Activated CD4-positive, alpha-beta memory T cell treated with anti-CD3 and anti-CD28 coated beads for 36 hours (primary cell): ENCODE data around the gene PLK2. TPM values are rescaled to one million over a fixed set of nuclear protein-coding genes. Genes with fewer than 3 reads are reported as not detected.

Experiments
- CTCF ChIA-PET: fragments of 350-600 bp; sonication (Branson Sonifier 250); formaldehyde crosslinking; loops from one replicate; lab custom pipeline; 2021; ENCODE audit warnings: antibody characterized with exemption, inconsistent platforms; lab: Charles Lee
- POLR2A ChIA-PET: fragments of 350-600 bp; sonication (Branson Sonifier 250); formaldehyde crosslinking; loops from one replicate; lab custom pipeline; 2021; ENCODE audit warnings: antibody characterized with exemption; lab: Charles Lee
- DNase-seq: peaks from one replicate; pipeline ENCODE4 v3.0.0-alpha.2; 2020
- H3K27ac Mint-ChIP-seq: one replicate; pipeline ENCODE4 v1.8.0; 2021; ENCODE audit warnings: mixed read lengths
- H3K27me3 Mint-ChIP-seq: one replicate; pipeline ENCODE4 v1.8.0; 2021; ENCODE audit warnings: mixed read lengths
- H3K36me3 Mint-ChIP-seq: one replicate; pipeline ENCODE4 v1.8.0; 2021; ENCODE audit warnings: mixed read lengths
- H3K4me1 Mint-ChIP-seq: one replicate; pipeline ENCODE4 v1.8.0; 2021; ENCODE audit warnings: low read depth, mixed read lengths
- H3K4me3 Mint-ChIP-seq: one replicate; pipeline ENCODE4 v1.8.0; 2021; ENCODE audit warnings: mild to moderate bottlenecking, mixed read lengths
- H3K9me3 Mint-ChIP-seq: one replicate; pipeline ENCODE4 v1.8.0; 2021; ENCODE audit warnings: mixed read lengths
- intact Hi-C: fragments of 100-400 bp; cut with micrococcal nuclease; formaldehyde crosslinking; loops from one replicate; pipeline ENCODE4 v1.15.1; 2023
- total RNA-seq, 2 experiments: library from RNA; stranded (reverse); gene quantifications; one replicate each; pipeline ENCODE4 v1.2.3, GENCODE V29; 2021

PLK2 gene
- total RNA-seq, 2 experiments from 2014 or later = 1.4 to 2.2 TPM

GRCh38 chr5:58497386-58497785, 37.5 kb upstream of the PLK2 start:
- no peak overlapping the region for H3K27ac Mint-ChIP-seq
- intact Hi-C loops = no loop called here
- ChIA-PET POLR2A (no interaction called here), CTCF (interaction anchor here (0.6 to 4.6 kb wide), 3 partner anchors 316 to 353 kb away, joined by 3 to 25 read pairs (median 5); no protein-coding TSS in a partner anchor)
- no peaks in the 10 kb centered on the region for H3K9me3 Mint-ChIP-seq
- peaks cover 9% of the 10 kb centered on the region for H3K27me3 Mint-ChIP-seq
- DNase-seq = no peak
- no peak overlapping the region for H3K4me3 Mint-ChIP-seq
- H3K36me3 Mint-ChIP-seq = no peaks in the 10 kb centered on the region
- H3K4me1 Mint-ChIP-seq = peaks cover 2% of the 10 kb centered on the region

- POLR2A ChIA-PET = no interaction called here
- intact Hi-C loops = no loop called here
- Mint-ChIP-seq H3K27me3 (peaks cover 9% of the 10 kb centered on the region), H3K9me3 (no peaks in the 10 kb centered on the region), H3K4me1 (peaks cover 2% of the 10 kb centered on the region), H3K36me3 (no peaks in the 10 kb centered on the region), H3K27ac (no peak overlapping the region), H3K4me3 (no peak overlapping the region)
- DNase-seq = no peak
- CTCF ChIA-PET = interaction anchor here (2.4 to 4.6 kb wide), 2 partner anchors 350 to 354 kb away, joined by 5 to 25 read pairs; no protein-coding TSS in a partner anchor
These were observed 36.6 kb upstream of the PLK2 start for GRCh38 chr5:58496488-58496887.

GRCh38 chr5:58493141-58493540, 33.3 kb upstream of the PLK2 start:
- Mint-ChIP-seq H3K27ac (no peak overlapping the region), H3K36me3 (no peaks in the 10 kb centered on the region), H3K9me3 (no peaks in the 10 kb centered on the region), H3K4me3 (no peak overlapping the region), H3K4me1 (no peaks in the 10 kb centered on the region), H3K27me3 (peaks cover 8% of the 10 kb centered on the region)
- DNase-seq = no peak
- CTCF ChIA-PET = no interaction called here
- intact Hi-C loops = no loop called here
- POLR2A ChIA-PET = no interaction called here

- POLR2A ChIA-PET = no interaction called here
These were observed 31.5 kb upstream of the PLK2 start, which contains the start of gene GAPT for GRCh38 chr5:58491216-58491892. Gene GAPT (plus strand): TSS chr5:58491435. CDS start chr5:58494537, 3,102 bp downstream.

GRCh38 chr5:58490402-58491050, 30.6 kb upstream of the PLK2 start:
- Mint-ChIP-seq H3K27me3 (peaks cover 9% of the 10 kb centered on the region), H3K4me1 (no peaks in the 10 kb centered on the region), H3K36me3 (no peaks in the 10 kb centered on the region), H3K27ac (no peak overlapping the region), H3K9me3 (no peaks in the 10 kb centered on the region), H3K4me3 (no peak overlapping the region)
- intact Hi-C loops = no loop called here
- ChIA-PET POLR2A (no interaction called here), CTCF (no interaction called here)
- no peak for DNase-seq

More at GRCh38 chr5:58491216-58491892, 31.5 kb upstream of the PLK2 start, which contains the start of gene GAPT:
- Mint-ChIP-seq H3K27me3 (peaks cover 10% of the 10 kb centered on the region), H3K4me3 (no peak within 1 kb of the TSS), H3K9me3 (no peaks in the 10 kb centered on the region), H3K36me3 (no peaks in the 10 kb centered on the region), H3K4me1 (no peaks in the 10 kb centered on the region), H3K27ac (no peak within 1 kb of the TSS)
- CTCF ChIA-PET = no interaction called here
- intact Hi-C loops = no loop called here
- no peak for DNase-seq

- no peak for DNase-seq
- Mint-ChIP-seq H3K27ac (no peak overlapping the region), H3K4me3 (no peak overlapping the region), H3K27me3 (peaks cover 4% of the 10 kb centered on the region), H3K9me3 (no peaks in the 10 kb centered on the region), H3K4me1 (no peaks in the 10 kb centered on the region), H3K36me3 (no peaks in the 10 kb centered on the region)
- ChIA-PET POLR2A (no interaction called here), CTCF (interaction anchor here (1.1 kb wide), 1 partner anchor 26 kb away, joined by 3 read pairs; no protein-coding TSS in a partner anchor)
- intact Hi-C loops = no loop called here
These were observed 26.4 kb upstream of the PLK2 start for GRCh38 chr5:58486290-58486689.

GRCh38 chr5:58484505-58484904, 24.6 kb upstream of the PLK2 start:
- Mint-ChIP-seq H3K27ac (no peak overlapping the region), H3K27me3 (peaks cover 3% of the 10 kb centered on the region), H3K4me3 (no peak overlapping the region), H3K9me3 (no peaks in the 10 kb centered on the region), H3K36me3 (no peaks in the 10 kb centered on the region), H3K4me1 (no peaks in the 10 kb centered on the region)
- CTCF ChIA-PET = no interaction called here
- intact Hi-C loops = no loop called here
- DNase-seq = no peak
- POLR2A ChIA-PET = no interaction called here

GRCh38 chr5:58482536-58482935, 22.6 kb upstream of the PLK2 start:
- H3K27me3 Mint-ChIP-seq = no peaks in the 10 kb centered on the region

GRCh38 chr5:58481828-58482227, 21.9 kb upstream of the PLK2 start:
- no peaks in the 10 kb centered on the region for H3K27me3 Mint-ChIP-seq
- no peak overlapping the region for H3K4me3 Mint-ChIP-seq
- ChIA-PET CTCF (no interaction called here), POLR2A (no interaction called here)
- intact Hi-C loops = no loop called here
- no peaks in the 10 kb centered on the region for H3K4me1 Mint-ChIP-seq
- no peaks in the 10 kb centered on the region for H3K36me3 Mint-ChIP-seq
- H3K9me3 Mint-ChIP-seq = no peaks in the 10 kb centered on the region
- no peak overlapping the region for H3K27ac Mint-ChIP-seq
- DNase-seq = no peak

More at GRCh38 chr5:58482536-58482935, 22.6 kb upstream of the PLK2 start:
- POLR2A ChIA-PET = no interaction called here
- Mint-ChIP-seq H3K4me3 (no peak overlapping the region), H3K4me1 (no peaks in the 10 kb centered on the region), H3K36me3 (no peaks in the 10 kb centered on the region), H3K27ac (no peak overlapping the region), H3K9me3 (no peaks in the 10 kb centered on the region)
- no peak for DNase-seq
- CTCF ChIA-PET = no interaction called here
- intact Hi-C loops = no loop called here

GRCh38 chr5:58481066-58481676, 21.3 kb upstream of the PLK2 start:
- POLR2A ChIA-PET = no interaction called here
- Mint-ChIP-seq H3K4me1 (no peaks in the 10 kb centered on the region), H3K27me3 (no peaks in the 10 kb centered on the region), H3K4me3 (no peak overlapping the region), H3K36me3 (no peaks in the 10 kb centered on the region), H3K9me3 (no peaks in the 10 kb centered on the region), H3K27ac (no peak overlapping the region)
- CTCF ChIA-PET = no interaction called here
- intact Hi-C loops = no loop called here
- DNase-seq = no peak

- H3K4me3 Mint-ChIP-seq = no peak overlapping the region
- POLR2A ChIA-PET = no interaction called here
These were observed 18.0 kb upstream of the PLK2 start for GRCh38 chr5:58477760-58478376.

GRCh38 chr5:58475404-58475803, 15.5 kb upstream of the PLK2 start:
- Mint-ChIP-seq H3K4me1 (no peaks in the 10 kb centered on the region), H3K4me3 (no peak overlapping the region), H3K9me3 (peaks cover 7% of the 10 kb centered on the region), H3K36me3 (no peaks in the 10 kb centered on the region), H3K27ac (no peak overlapping the region), H3K27me3 (peaks cover 5% of the 10 kb centered on the region)
- ChIA-PET POLR2A (no interaction called here), CTCF (no interaction called here)
- no peak for DNase-seq
- intact Hi-C loops = no loop called here

More at GRCh38 chr5:58477760-58478376, 18.0 kb upstream of the PLK2 start:
- no peaks in the 10 kb centered on the region for H3K36me3 Mint-ChIP-seq
- peaks cover 5% of the 10 kb centered on the region for H3K27me3 Mint-ChIP-seq
- CTCF ChIA-PET = interaction anchor here (0.7 to 3.5 kb wide), 5 partner anchors 17 to 382 kb away, joined by 3 to 23 read pairs (median 4); no protein-coding TSS in a partner anchor
- H3K27ac Mint-ChIP-seq = no peak overlapping the region
- H3K9me3 Mint-ChIP-seq = peaks cover 7% of the 10 kb centered on the region
- no peak for DNase-seq
- no peaks in the 10 kb centered on the region for H3K4me1 Mint-ChIP-seq
- intact Hi-C loops = loop anchor here (2.0 kb wide), 1 partner anchor 373 kb away; no protein-coding TSS in a partner anchor
